NCI-H345 treated with DMSO at 0.1 percent for 48 hours (cell line): ENCODE results near the gene ANKRD2.
"Not testable (repeated sequence)": the region's sequence is repeated elsewhere in the genome, so short reads cannot be mapped to it uniquely, and the experiment has no call there.

Source experiments
- DNase-seq: peaks from one replicate; lab custom pipeline; 2025; ENCODE audit not compliant: unreplicated experiment; lab: John Stamatoyannopoulos, UW

Gene ANKRD2

DNA sequence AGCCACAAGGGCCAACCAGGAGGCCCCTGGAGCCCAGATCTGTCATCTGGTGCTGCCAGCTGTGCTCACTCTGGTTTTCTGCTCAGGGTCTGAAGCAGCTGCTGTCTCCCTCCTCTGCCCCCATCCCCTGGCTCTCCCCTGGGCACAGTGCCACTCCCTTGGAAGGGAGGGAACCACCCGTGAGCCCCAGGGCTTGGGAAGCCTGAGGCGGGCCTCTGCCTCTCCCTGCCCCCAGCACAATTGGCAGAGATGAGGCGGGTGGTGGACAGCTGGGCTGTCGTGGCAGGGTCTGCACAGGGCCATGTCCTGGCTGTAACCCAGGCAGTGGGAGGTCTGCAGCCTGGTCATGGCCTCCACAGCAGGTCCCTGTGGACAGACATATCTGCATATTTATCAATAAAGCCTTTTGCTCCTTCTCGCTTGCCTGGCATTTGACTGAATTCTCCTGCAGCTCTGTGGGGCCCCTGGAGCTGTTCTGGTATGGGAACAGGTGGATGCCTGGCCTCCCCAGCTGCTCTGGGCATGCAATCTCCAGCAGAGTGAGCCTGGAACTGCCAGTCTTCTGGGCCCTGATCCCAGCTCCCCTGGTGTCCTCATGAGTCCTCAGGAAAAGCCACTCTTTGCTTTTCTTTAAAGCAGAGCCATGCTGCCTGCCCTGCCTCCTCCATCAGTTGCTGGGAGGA, 1.6 kb upstream of the ANKRD2 start:
- DNase-seq = no peak

DNA sequence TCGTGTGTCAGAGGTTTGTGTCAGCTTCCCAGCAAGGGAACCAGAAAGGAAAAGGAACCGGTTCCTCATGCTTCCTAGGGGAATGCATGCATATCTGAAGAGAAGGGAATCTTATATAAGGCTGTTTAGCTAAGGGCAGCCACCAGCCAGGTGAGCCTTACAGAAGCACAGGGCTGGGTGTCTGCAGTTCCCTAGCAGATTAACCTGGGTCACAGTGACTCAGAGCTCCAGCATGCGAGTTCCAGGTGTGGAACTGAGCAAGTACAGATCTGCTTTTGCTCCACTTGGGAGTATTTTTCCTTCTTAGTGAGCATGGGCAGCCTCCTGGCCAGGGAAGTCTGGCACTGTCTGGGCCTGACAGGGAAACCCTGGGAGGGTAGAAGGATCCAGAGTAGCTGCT, 957 bp upstream of the ANKRD2 start:
- no peak for DNase-seq

DNA sequence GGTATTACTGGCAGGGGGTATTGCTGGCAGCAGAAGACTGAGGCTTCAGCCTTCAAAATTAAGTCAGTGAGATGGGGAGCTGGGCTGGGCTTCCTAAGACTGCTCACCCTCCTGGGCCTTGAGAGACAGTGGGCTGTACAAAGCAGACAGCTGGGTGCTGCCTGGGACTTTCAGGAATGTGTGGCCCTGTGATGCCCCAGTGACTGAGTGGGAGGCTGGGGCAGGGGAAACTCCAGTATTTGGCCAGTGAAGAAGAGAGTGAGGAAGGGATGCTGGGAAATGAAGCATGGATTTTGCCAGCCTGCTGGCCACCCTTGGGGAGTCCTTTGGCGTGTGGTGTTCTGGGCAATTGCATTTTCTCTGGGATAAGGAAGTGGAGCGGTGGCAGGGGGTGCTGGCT, 442 bp downstream of the ANKRD2 start:
- no peak for DNase-seq

- no peak for DNase-seq
Measured at GRCh38 chr10:97573672-97574071, 1.1 kb downstream of the ANKRD2 start.

DNA sequence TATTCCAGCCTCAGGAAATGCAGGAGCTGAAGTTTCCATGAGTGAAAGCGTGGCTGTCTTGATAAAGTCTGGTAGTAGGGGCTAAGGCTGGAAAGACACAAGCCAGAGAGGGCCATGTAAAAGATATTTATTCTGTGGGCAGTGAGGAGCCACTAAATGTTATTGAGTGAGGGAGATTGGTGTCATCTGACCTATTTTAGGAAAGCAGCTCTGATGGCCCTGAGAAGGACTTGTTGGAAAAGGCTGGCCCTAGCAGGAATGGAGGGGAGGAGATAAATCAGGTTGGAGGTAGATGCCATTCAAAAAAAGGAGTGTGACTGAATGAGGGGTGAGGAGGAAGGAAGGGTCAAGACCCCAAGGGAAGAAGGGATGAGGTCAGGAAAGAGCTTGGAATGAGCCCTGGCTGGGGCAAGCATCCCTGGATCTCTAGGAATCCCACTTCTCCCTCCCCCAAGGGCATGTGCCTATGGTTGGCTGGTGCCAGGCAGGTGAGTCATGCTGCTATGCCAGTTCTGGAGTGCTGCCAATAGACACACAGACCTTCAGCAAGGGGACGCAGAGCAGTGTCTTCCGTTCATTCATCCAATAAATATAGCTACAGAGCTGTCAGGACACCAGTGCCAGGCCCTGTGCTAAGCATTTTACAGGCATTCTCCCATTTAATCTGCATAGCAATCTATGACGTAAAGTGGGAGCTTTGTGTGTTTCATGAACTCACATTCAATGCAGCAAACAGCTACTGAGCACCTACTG, 2.0 kb downstream of the ANKRD2 start:
- peak; percentile 62 for DNase-seq

- DNase-seq = no peak
Measured at GRCh38 chr10:97575127-97575668, 2.6 kb downstream of the ANKRD2 start.

GRCh38 chr10:97576487-97576886, 3.9 kb downstream of the ANKRD2 start:
- not testable (repeated sequence) for DNase-seq

DNA sequence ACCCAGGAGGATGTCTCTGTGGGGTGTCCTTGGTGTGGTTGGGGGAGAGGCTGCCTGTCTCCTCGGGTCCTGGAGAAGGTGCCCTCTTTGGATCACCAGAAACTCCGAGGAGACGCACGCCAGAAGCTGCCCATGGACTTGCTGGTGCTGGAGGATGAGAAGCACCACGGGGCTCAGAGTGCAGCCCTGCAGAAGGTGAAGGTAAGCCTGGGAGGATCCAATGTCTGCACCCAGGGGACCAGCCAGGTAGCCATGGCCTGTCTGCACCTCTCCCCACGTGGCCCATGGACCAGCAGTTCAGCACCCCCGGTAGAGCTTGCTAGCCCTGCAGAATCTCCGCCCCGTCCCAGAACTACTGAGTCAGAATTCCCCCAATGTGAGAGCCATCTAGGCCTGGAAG, 5.1 kb downstream of the ANKRD2 start:
- DNase-seq = no peak

- DNase-seq = no peak
Measured at GRCh38 chr10:97578171-97578844, 5.7 kb downstream of the ANKRD2 start.

DNA sequence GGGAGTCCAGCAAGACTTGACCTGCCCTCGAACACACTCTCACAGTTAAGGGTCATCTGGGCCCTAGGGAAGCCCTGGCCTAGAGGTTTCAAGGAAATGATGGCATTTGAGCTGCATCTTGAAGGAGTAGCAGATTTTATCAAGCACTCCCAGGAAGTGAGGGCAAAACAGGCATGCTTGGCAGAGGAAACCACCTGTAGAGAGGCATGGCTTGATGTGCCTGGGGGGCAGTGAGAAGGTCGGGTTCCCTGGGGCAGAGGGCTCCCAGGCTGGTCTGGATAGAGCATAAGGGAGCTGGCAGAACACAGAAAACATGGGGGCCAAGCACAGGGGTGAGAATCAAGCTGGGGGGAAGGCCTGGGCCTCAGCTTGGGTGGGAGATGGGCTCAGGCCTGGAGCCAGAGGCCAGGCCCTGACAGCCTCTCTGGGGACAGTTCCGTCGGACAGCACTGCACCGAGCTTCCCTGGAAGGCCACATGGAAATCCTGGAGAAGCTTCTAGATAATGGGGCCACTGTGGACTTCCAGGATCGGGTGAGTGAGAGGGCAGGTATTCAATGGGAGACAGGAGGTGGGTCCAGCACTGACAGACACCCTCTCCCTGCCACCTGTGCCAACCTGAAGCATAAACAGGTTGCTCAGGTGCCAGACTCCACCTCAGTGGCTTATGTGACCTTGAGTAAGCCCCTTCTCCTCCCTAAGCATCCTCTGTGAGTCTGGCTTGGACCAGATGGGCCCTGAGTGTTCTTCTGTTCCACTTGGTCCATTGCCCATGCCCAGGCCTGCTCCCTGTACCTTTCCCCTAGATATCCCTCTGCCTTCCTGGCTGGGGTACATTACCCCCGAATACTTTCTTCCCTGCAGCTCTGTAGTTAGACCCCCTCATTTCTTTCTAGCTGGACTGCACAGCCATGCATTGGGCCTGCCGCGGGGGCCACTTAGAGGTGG, 8.1 kb downstream of the ANKRD2 start:
- no peak for DNase-seq

DNA sequence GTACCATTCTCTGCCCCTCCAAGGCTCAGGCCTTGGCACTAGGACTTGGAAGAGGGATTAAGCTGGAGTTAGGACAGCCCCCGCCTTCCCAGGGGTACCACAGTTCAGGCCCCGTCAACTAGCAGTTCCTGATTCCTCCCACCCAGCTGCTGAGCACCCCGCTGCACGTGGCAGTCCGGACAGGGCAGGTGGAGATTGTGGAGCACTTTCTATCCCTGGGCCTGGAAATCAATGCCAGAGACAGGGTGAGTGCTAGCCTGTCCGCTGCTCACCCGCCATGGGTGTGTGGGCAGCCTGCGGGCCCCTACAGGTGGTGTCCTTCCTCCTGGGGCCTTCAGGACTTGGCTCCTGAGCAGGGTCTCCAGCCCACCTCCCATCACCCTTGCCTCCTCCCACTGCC, 9.6 kb downstream of the ANKRD2 start:
- DNase-seq = no peak

- no peak for DNase-seq
Measured at GRCh38 chr10:97583476-97583875, 10.9 kb downstream of the ANKRD2 start.

- DNase-seq = no peak
Measured at GRCh38 chr10:97584060-97584797, 11.7 kb downstream of the ANKRD2 start, which contains the start of gene HOGA1. HOGA1 (plus strand) TSS chr10:97584389; CDS start chr10:97584704, 315 bp downstream.

- no peak for DNase-seq
Measured at GRCh38 chr10:97584798-97585438, 12.3 kb downstream of the ANKRD2 start.

DNA sequence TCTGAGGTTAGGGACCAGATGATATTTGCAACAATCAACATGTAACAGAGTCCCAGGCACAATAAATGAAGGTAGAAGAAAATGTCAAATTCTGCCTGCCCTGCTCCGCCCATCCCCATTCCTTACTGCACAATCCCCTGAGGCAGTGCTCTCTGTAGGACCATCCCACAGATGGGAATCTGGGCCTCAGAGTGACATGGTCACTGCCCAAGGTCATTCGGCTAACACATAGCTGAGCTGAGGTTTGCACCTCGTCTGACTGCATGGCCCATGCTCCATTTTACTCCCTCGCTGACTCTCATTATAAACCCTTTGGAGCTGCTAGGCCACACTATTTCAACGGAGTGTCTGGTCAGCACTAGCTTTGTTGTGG, 12.8 kb downstream of the ANKRD2 start:
- DNase-seq = no peak

- no peak for DNase-seq
Measured at GRCh38 chr10:97587183-97587582, 14.6 kb downstream of the ANKRD2 start.

GRCh38 chr10:97589479-97589878, 16.9 kb downstream of the ANKRD2 start, which contains the start of gene C10orf62:
C10orf62 (plus strand) TSS chr10:97589721; CDS start chr10:97589898, 177 bp downstream.
- DNase-seq = no peak

DNA sequence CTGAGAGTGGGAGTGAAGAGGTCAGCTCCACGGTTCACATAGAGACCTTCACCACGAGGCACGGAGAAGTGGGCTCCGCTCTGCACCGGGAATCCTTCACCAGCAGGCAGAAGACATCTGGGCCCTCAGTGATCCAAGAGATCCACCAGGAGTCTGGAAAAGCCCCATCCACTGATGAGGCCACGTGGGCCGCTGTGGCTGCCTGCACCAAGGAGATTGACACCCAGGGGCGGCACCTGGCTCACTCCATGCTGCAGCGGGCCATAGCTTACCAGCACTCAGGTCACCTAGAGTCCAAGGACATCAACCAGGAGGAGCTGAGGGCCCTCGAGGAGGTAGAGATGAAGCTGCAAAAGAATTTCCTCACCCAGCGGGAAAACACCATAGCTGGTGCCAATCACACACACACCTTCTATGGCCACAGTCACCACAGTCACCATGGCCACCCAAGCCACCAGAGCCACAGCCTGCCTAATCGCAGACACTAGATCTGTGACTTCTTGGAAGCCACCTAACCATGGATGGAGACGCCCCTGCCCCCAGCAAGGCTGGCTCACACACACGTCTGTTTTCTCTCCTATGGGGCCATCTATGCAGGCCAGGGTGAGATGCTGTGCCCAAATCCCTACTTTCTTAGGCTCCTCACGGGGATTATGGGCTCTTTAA, 17.6 kb downstream of the ANKRD2 start:
- no peak for DNase-seq
